ENCODE data around the gene SLC39A9. TPM values are rescaled to one million over a fixed set of nuclear protein-coding genes. Genes with fewer than 3 reads are reported as not detected.

Gene SLC39A9
- total and polyA plus RNA-seq, 2 of the 4 experiments (the other 2 are of a cell fraction) = 41.4 to 168 TPM

DNA sequence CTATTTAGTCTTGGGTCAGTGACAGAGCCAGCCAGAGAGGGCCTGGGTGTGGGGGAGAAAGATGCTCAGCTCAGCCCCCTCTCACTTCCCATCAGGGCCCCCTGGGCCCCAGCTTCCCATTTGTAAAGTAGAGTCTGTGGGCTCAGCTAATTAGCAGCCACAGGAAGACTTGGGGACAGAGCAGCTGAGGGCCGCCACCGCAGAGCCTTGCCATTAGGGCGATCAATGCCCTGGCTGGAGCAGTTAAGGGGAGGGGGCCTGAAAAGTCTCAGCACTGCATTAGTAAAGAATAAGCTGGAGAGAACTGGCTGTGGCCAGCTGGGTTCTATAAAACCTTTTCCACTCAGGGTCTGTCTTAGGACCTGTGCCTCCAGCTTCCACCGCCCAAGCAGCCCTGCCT is 88.7 kb downstream of the SLC39A9 start:
- WGBS, 2 experiments (ENCODE audit: extremely low coverage in 2 of 2, insufficient read length in 1 of 2) = 80% methylated on average over 1 of the region's 4 CpGs; no CpG with 5 or more reads in 1 of the 2 experiments
- Histone ChIP-seq H2AFZ (replicated peaks; ENCODE audit: low read length, poor library complexity) (no peak overlapping the region), H3K23ac (ENCODE audit: low read depth, low read length) (no peak overlapping the region), H2BK5ac (ENCODE audit: low read depth, low read length, poor library complexity, severe bottlenecking) (no peak overlapping the region), H2BK20ac (ENCODE audit: low read depth, low read length) (no peak overlapping the region), H3K79me1 (ENCODE audit: low read depth in 1 of 2, low read length in 2 of 2) (no peaks in the 10 kb centered on the region), H3K4me1 (ENCODE audit: control insufficient read depth, insufficient read depth, low read length) (peaks cover 3% of the 10 kb centered on the region; the same call in 1 of the 2 replicates), H4K5ac (ENCODE audit: low read depth, low read length) (no peak overlapping the region), H3K4me3 (ENCODE audit: insufficient read depth, low read depth, low read length) (no peak overlapping the region), H4K8ac (ENCODE audit: low read depth in 2 of 2, low read length in 2 of 2) (no peak overlapping the region), H2AK5ac (ENCODE audit: low read depth, low read length) (no peak overlapping the region), H2BK120ac (ENCODE audit: low read depth, low read length) (no peak overlapping the region), H4K91ac (ENCODE audit: insufficient read depth, low read depth, low read length) (no peak overlapping the region), H3K56ac (ENCODE audit: extremely low read depth, insufficient read depth, low read length) (no peak overlapping the region), H3K14ac (replicated peaks; ENCODE audit: low read depth, low read length) (no peak overlapping the region), H3K9ac (ENCODE audit: low read depth, low read length) (no peak overlapping the region), H3K4ac (ENCODE audit: low read depth, low read length) (no peak overlapping the region), H3K9me3 (ENCODE audit: control insufficient read depth, insufficient read depth, low read length) (no peaks in the 10 kb centered on the region), H3K27me3 (ENCODE audit: control insufficient read depth, insufficient read depth, low read length) (peaks cover 81% of the 10 kb centered on the region), H3K36me3 (ENCODE audit: control insufficient read depth, insufficient read depth, low read length) (no peaks in the 10 kb centered on the region), H3K27ac (ENCODE audit: insufficient read depth, low read length) (no peak overlapping the region), H3K4me2 (ENCODE audit: low read depth, low read length) (no peak overlapping the region), H3K18ac (ENCODE audit: low read depth, low read length) (no peak overlapping the region), H2BK15ac (ENCODE audit: low read depth, low read length) (no peak overlapping the region), H2AK9ac (replicated peaks; ENCODE audit: low read depth, low read length, poor library complexity) (no peak overlapping the region), H3K9me1 (ENCODE audit: insufficient read depth, low read length) (no peaks in the 10 kb centered on the region), H4K20me1 (ENCODE audit: insufficient read depth, low read length) (no peaks in the 10 kb centered on the region)
- ATAC-seq (ENCODE audit: low read depth) (no peak), DNase-seq (no peak)
- no TSS peak for BruUV-seq (replicated peaks)
- in situ Hi-C loops (cut with MboI; ENCODE audit: low sequenced_read_pairs) = no loop called here
- ChIA-PET POLR2A (ENCODE audit: unreplicated experiment) (no interaction called here), CTCF (interaction anchor here (0.6 kb wide), 1 partner anchor 503 kb away, joined by 5 read pairs; no protein-coding TSS in a partner anchor)
- dilution Hi-C loops (cut with HindIII; ENCODE audit: low sequenced_read_pairs, unreplicated experiment) = no loop called here
- intact Hi-C loops (cut with micrococcal nuclease) = no loop called here
- TF ChIP-seq NFE2L2 (IDR thresholded peaks at IDR 0.05; ENCODE audit: low read depth, low read length) (no peak), MXI1 (IDR thresholded peaks at IDR 0.05; ENCODE audit: borderline replicate concordance, low read depth, low read length) (no peak)
